Right lobe of liver (tissue), 6 donors: ENCODE measurements around the gene RAB3IL1. TPM values are rescaled to one million over a fixed set of nuclear protein-coding genes. Genes with fewer than 3 reads are reported as not detected.

Experiments used
- ATAC-seq, 4 donors: fragments of 200-7000 bp; cut with Tn5 transposase; one replicate each; pipeline ENCODE4 v1.9.1; 2020; ENCODE audit warnings: mild to moderate bottlenecking in 4 of 4, moderate library complexity in 4 of 4
- DNase-seq, 3 donors: peaks; one replicate each; pipeline ENCODE4 v3.0.0-alpha.2; 2020
- H3K27ac ChIP-seq, 3 donors: fragments of 200-600 bp; one replicate each; pipeline ENCODE4 v1.8.0; 2022
- H3K27me3 ChIP-seq, 2 donors: fragments of 200-600 bp; one replicate each; pipeline ENCODE4 v1.8.0; 2022
- H3K36me3 ChIP-seq, 4 donors: fragments of 200-600 bp; sonication (generic) in 1 of 4; one replicate each; pipeline versions ENCODE4 v1.5.1 to v1.8.0; 2017 to 2022; ENCODE audit warnings: control low read depth in 1 of 4
- H3K4me1 ChIP-seq, 4 donors: fragments of 200-600 bp; sonication (generic) in 1 of 4; one replicate each; pipeline versions ENCODE4 v1.5.1 to v1.8.0; 2017 to 2022; ENCODE audit warnings: control low read depth in 1 of 4
- H3K4me3 ChIP-seq, 3 donors: fragments of 200-600 bp; one replicate each; pipeline ENCODE4 v1.8.0; 2022
- H3K9me3 ChIP-seq, 4 donors: fragments of 200-600 bp; sonication (generic) in 1 of 4; one replicate each; pipeline versions ENCODE4 v1.5.1 to v1.8.0; 2017 to 2022; ENCODE audit warnings: control low read depth in 1 of 4
- POLR2A ChIP-seq: fragments of 450-650 bp; IDR thresholded peaks from one replicate; pipeline ENCODE4 v1.6.1; 2017; ENCODE audit warnings: antibody characterized with exemption, mild to moderate bottlenecking
- WGBS: methylation state at CpG from one replicate; pipeline ENCODE4 v1.1.6; 2018; ENCODE audit warnings: low coverage, low lambda C conversion rate; ENCODE audit not compliant: insufficient coverage; ENCODE audit errors: missing lambda C conversion rate; 5-methylcytosine and 5-hydroxymethylcytosine counted together
- intact Hi-C, 2 donors: fragments of 100-400 bp; cut with DNase I; formaldehyde crosslinking; loops; one replicate each; pipeline versions ENCODE4 v1.11.2 to v1.14.1; 2022
- total RNA-seq, 6 experiments: library from RNA; depleted of rRNA in 2 of 6; stranded (reverse); fragments of >200 nt in 2 of 6; fragmentation: NEBNext Ultra II Directional in 3 of 6; extraction: Animal tissue kit (Norgen Biotek cat#: 25700) in 3 of 6; gene quantifications; one replicate each; pipeline versions ENCODE4 v1.1.0 to v1.2.4, GENCODE V29; 2016 to 2023
- TF ChIP-seq, protein P1 (sequence below), 4 donors: fragments of 200-600 bp in 3 of 4; fragments of 450-650 bp in 1 of 4; IDR thresholded peaks; one replicate each; pipeline versions ENCODE4 v1.5.1 to v1.8.0; 2016 to 2022; ENCODE audit warnings: antibody characterized with exemption in 4 of 4, mild to moderate bottlenecking in 2 of 4
- donor health status: DM: no; HTN: yes; CAD: no.
- donor health status: DM: no; HTN: no; CAD: no.
- donor health status: DM: no; HTN: no; CAD: no.
- donor health status: DM: no; HTN: yes; CAD: no.
- donor health status: DM: no; HTN: yes; CAD: no.

RAB3IL1 gene
- total RNA-seq, 6 experiments from 2014 or later = 3.2 to 9.1 (median 4.2) TPM

DNA sequence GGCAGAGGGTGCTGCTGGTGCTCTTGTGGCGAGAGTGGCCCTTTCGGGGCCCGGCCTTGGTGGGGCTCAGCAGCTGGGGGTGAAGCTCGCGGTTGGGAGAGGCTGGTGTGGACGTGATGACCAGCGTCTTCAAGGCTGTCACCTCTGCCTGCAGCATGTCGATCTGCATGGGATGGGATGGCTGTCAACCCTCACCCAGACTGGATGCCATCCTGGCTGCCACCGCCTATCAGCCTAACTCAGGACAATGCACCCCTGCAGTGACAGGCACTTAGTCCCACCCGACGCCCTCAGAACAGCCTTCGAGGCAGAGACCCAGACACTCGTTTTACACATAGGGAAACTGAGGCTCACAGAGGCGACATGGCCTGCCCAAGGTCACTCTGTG, 10.8 kb downstream of the RAB3IL1 start:
- DNase-seq (no peak), ATAC-seq (no peak)
- TF ChIP-seq, protein P1, sequence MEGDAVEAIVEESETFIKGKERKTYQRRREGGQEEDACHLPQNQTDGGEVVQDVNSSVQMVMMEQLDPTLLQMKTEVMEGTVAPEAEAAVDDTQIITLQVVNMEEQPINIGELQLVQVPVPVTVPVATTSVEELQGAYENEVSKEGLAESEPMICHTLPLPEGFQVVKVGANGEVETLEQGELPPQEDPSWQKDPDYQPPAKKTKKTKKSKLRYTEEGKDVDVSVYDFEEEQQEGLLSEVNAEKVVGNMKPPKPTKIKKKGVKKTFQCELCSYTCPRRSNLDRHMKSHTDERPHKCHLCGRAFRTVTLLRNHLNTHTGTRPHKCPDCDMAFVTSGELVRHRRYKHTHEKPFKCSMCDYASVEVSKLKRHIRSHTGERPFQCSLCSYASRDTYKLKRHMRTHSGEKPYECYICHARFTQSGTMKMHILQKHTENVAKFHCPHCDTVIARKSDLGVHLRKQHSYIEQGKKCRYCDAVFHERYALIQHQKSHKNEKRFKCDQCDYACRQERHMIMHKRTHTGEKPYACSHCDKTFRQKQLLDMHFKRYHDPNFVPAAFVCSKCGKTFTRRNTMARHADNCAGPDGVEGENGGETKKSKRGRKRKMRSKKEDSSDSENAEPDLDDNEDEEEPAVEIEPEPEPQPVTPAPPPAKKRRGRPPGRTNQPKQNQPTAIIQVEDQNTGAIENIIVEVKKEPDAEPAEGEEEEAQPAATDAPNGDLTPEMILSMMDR (IDR thresholded peaks at IDR 0.05) = no peak
- TF ChIP-seq POLR2A = no peak
- intact Hi-C loops = loop anchor here in 1 of 2 donors (10.0 kb wide), 1 partner anchor 168 kb away; no protein-coding TSS in a partner anchor
- Histone ChIP-seq H3K27ac (no peak overlapping the region), H3K27me3 (no peaks in the 10 kb centered on the region), H3K9me3 (no peaks in the 10 kb centered on the region), H3K36me3 (no peaks in the 10 kb centered on the region), H3K4me3 (no peak overlapping the region), H3K4me1 (no peaks in the 10 kb centered on the region)
- WGBS = no CpG with 5 or more reads among the region's 14 CpGs

DNA sequence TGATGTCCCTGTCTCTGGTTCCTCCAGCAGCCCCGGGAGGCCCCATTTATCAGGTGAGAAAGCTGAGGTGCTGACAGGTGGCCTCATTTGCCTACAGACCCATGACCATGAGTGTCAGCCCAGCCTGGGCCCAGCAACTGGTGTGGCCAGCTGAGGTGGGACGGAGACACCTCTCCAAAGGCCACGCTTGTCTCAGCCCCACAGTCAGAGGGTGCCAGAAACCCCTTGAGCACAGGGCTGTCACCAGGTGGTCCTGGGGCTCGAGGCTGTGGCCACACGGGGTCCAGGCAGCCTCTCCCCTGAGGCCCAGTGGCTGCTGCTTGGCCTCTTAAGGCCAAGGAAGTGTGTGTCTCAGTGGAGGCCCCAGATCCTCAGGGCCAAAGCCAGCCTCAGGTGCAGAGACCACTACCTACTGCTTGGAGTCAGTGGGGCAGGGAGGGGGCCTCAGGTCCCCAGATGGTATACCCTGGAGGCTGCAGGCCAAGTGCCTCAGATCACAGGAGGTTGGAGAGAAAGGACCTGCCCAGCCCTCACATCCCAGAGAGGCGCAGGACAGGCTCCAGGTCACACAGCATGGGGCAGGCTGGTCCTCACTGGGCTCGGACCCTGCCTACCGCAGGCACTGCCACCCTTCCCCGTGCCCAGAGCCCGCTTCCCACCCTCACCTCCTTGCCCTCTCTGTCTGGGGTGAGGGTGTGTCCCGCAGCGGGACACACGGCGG, 11.4 kb downstream of the RAB3IL1 start:
- Histone ChIP-seq H3K27me3 (no peaks in the 10 kb centered on the region), H3K9me3 (no peaks in the 10 kb centered on the region), H3K4me3 (no peak overlapping the region), H3K4me1 (no peaks in the 10 kb centered on the region), H3K27ac (no peak overlapping the region), H3K36me3 (no peaks in the 10 kb centered on the region)
- intact Hi-C loops = loop anchor here in 1 of 2 donors (10.0 kb wide), 1 partner anchor 169 kb away; no protein-coding TSS in a partner anchor
- ATAC-seq (no peak), DNase-seq (no peak)
- WGBS = no CpG with 5 or more reads among the region's 14 CpGs
- TF ChIP-seq POLR2A = no peak
- TF ChIP-seq, protein P1 (IDR thresholded peaks at IDR 0.05) = no peak

DNA sequence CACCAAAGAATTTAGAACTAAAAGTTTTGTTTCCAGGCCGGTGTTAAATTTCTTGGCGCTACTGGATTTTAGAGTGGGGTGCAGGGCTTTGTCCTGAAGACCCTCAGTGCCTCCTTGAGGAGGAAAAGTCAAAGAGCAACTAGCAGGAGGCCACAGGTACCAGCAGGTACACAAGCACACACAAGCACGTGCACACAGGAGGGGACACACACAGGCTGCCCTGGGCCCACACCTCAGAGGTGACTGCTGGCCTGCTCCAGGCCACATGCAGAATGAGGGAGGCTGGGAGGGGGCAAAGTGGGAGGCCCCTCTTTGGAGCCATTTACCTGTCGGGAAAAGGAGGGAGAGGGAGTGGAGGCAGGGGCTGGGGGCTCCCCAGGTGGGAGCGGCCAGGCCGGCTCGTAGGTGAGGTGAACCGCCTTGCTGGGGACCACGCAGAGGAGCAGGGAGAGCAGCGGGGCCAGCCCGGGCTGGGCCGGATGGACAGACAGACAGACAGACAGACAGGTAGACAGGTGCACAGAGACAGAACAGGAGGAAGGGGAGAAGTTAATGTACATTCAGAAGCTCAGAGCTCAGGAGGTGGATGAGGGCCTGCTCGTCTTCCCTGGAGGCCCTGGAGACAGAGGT, 12.2 kb downstream of the RAB3IL1 start:
- TF ChIP-seq POLR2A = no peak
- TF ChIP-seq, protein P1 (IDR thresholded peaks at IDR 0.05) = no peak
- no peaks in the 10 kb centered on the region for H3K27me3 ChIP-seq
- H3K27ac ChIP-seq = no peak overlapping the region
- DNase-seq (no peak), ATAC-seq (no peak)
- H3K4me3 ChIP-seq = no peak overlapping the region
- no peaks in the 10 kb centered on the region for H3K9me3 ChIP-seq
- WGBS = 59% methylated on average over 4 of the region's 13 CpGs
- intact Hi-C loops = loop anchor here in 1 of 2 donors (10.0 kb wide), 1 partner anchor 170 kb away; no protein-coding TSS in a partner anchor
- H3K4me1 ChIP-seq = no peaks in the 10 kb centered on the region
- H3K36me3 ChIP-seq = no peaks in the 10 kb centered on the region

DNA sequence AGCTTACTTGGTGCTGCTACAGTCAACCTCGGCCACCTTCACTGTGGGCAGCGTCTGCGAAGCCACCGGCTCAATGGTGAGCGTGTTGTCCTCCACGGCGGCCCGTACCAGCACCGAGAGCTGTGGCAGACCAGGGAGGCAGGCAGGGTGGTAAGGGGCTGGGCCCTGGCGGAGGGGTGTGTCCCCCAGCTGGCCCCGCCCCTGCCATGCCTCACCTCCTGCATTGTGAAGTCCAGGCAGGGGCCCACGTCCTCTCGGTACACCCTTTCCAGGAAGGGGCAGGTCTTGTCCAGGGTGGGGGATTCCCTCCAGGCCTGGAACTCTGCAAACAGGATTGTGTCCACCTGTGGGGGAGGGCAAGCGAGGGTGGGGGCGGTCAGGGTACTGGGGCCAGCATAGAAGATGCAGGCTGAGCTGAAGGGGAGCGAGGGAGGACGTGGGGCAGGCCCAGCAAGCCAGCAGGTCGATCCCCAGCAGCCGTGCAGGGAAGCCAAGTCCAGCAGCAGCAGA, 12.8 kb downstream of the RAB3IL1 start:
- peak; percentile 70 to 88 (median 71) for DNase-seq
- no peaks in the 10 kb centered on the region for H3K9me3 ChIP-seq
- H3K36me3 ChIP-seq = no peaks in the 10 kb centered on the region
- H3K27ac ChIP-seq = no peak overlapping the region
- 31% methylated on average over 6 of the region's 19 CpGs for WGBS
- peak overlapping the region; percentile 32 to 36 (median 33) for H3K4me3 ChIP-seq
- intact Hi-C loops = loop anchor here in 1 of 2 donors (10.0 kb wide), 1 partner anchor 170 kb away; no protein-coding TSS in a partner anchor
- ATAC-seq = peak; percentile 79 to 96 (median 94)
- no peaks in the 10 kb centered on the region for H3K27me3 ChIP-seq
- TF ChIP-seq, protein P1 (IDR thresholded peaks at IDR 0.05) = no peak
- TF ChIP-seq POLR2A = no peak
- no peaks in the 10 kb centered on the region for H3K4me1 ChIP-seq
